ENCODE data around the gene LCE3B.

LCE3B gene

GRCh38 chr1:152663098-152663497 lies 49.5 kb downstream of the LCE3B start, which contains the start of gene LCE2D:
Gene LCE2D, plus strand, starts transcription at chr1:152663380. Its CDS starts 726 bp downstream, at chr1:152664106.
- DNase-seq: no peak
